ENCODE data around the gene ARHGAP1.

DNA sequence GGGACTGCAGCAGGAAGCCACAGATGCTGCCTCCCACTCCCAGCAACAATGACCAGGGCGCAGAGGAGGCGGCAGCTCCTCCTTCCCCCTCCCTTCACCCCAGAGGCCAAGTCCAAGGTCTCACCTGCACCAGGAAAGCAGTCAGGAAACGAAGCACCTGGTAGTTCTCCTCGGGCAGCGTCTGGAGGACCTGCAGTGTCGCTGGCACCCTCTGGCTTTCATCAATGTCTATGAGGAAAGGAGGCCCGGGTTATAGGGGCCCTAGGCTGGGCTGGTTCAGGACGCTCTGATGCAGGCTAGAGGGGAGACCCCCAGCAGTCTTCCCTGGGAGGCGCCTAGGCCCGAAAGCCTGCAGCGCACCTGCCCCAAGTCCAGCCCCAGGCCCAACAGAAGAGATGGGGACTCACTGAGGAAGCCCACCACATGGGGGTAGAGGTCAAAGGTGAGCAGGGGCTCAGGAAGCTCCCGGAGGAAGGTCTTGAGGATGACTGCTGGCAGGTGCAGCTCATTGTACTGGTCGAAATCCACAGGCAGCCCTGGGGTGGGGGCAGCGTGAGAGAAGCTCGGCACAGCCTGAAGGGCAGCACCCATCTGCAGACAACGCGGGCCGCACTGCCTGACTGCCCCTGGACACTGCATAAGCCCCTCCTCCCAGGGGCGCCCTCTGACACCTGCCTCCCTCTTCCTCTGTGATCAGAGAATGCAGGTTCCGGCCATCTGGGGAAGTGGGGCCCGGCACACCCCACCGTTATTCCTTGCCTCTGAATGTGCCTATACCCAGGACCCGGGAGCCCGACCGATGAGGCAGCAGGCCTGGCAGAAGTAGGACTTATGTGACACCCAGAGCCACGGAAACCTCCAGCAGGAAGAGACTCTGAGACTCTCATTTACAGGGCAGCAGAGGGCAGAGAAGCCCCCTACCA, 20.9 kb downstream of the ARHGAP1 start:
- TF ChIP-seq RAD21 (IDR thresholded peaks at IDR 0.05; ENCODE audit: low read depth) = no peak
- TF ChIP-seq CEBPB (IDR thresholded peaks at IDR 0.05) = no peak
- TF ChIP-seq, protein P1, sequence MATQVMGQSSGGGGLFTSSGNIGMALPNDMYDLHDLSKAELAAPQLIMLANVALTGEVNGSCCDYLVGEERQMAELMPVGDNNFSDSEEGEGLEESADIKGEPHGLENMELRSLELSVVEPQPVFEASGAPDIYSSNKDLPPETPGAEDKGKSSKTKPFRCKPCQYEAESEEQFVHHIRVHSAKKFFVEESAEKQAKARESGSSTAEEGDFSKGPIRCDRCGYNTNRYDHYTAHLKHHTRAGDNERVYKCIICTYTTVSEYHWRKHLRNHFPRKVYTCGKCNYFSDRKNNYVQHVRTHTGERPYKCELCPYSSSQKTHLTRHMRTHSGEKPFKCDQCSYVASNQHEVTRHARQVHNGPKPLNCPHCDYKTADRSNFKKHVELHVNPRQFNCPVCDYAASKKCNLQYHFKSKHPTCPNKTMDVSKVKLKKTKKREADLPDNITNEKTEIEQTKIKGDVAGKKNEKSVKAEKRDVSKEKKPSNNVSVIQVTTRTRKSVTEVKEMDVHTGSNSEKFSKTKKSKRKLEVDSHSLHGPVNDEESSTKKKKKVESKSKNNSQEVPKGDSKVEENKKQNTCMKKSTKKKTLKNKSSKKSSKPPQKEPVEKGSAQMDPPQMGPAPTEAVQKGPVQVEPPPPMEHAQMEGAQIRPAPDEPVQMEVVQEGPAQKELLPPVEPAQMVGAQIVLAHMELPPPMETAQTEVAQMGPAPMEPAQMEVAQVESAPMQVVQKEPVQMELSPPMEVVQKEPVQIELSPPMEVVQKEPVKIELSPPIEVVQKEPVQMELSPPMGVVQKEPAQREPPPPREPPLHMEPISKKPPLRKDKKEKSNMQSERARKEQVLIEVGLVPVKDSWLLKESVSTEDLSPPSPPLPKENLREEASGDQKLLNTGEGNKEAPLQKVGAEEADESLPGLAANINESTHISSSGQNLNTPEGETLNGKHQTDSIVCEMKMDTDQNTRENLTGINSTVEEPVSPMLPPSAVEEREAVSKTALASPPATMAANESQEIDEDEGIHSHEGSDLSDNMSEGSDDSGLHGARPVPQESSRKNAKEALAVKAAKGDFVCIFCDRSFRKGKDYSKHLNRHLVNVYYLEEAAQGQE (IDR thresholded peaks at IDR 0.05; ENCODE audit: low read depth) = no peak
- TF ChIP-seq FOXM1 (IDR thresholded peaks at IDR 0.05; ENCODE audit: borderline replicate concordance, low read depth) = no peak
- TF ChIP-seq EP300 (IDR thresholded peaks at IDR 0.05; ENCODE audit: borderline replicate concordance) = no peak
